ENCODE results near the gene KDM2B. TPM values are rescaled to one million over a fixed set of nuclear protein-coding genes. Genes with fewer than 3 reads are reported as not detected.

Gene KDM2B
- total RNA-seq, 2 donors from 2014 or later, result 14.7 to 24.5 TPM

DNA sequence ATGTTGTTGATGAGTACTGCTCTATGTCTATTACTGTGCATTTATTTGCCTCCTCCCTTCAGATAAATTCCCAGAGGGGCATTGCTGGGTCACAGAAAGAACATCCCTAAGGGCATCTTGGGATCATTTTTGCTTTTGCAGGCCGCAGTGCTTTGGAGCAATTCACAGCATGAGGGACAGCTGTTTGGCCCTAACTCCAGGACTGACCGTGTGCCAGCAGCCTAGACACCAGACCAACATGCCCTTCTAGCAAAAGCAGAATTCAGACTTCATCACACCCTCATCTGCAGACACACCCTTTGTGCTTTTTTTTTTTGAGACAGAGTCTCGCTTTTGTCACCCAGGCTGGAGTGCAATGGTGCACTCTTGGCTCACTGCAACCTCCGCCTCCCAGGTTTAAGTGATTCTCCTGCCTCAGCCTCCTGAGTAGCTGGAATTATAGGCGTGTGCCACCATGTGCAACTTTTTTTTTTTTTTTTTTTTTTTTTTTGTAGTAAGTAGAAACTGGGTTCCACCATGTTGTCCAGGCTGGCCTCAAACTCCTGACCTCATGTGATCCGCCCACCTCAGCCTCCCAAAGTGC is 149.9 kb downstream of the KDM2B start:
- intact Hi-C loops (cut with DNase I), result no loop called here
- peaks cover 15% of the 10 kb centered on the region for H3K36me3 ChIP-seq
- no peak for DNase-seq
- TF ChIP-seq, protein P1, sequence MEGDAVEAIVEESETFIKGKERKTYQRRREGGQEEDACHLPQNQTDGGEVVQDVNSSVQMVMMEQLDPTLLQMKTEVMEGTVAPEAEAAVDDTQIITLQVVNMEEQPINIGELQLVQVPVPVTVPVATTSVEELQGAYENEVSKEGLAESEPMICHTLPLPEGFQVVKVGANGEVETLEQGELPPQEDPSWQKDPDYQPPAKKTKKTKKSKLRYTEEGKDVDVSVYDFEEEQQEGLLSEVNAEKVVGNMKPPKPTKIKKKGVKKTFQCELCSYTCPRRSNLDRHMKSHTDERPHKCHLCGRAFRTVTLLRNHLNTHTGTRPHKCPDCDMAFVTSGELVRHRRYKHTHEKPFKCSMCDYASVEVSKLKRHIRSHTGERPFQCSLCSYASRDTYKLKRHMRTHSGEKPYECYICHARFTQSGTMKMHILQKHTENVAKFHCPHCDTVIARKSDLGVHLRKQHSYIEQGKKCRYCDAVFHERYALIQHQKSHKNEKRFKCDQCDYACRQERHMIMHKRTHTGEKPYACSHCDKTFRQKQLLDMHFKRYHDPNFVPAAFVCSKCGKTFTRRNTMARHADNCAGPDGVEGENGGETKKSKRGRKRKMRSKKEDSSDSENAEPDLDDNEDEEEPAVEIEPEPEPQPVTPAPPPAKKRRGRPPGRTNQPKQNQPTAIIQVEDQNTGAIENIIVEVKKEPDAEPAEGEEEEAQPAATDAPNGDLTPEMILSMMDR (IDR thresholded peaks at IDR 0.05), result no peak
- H3K27me3 ChIP-seq, result no peaks in the 10 kb centered on the region
- no peak overlapping the region for H3K9ac ChIP-seq (ENCODE audit: low read depth in 2 of 2, low read length in 2 of 2)
- no peak overlapping the region for H3K27ac ChIP-seq
- H3K4me3 ChIP-seq, result no peak overlapping the region
- no peaks in the 10 kb centered on the region for H3K9me3 ChIP-seq
- no peaks in the 10 kb centered on the region for H3K4me1 ChIP-seq

DNA sequence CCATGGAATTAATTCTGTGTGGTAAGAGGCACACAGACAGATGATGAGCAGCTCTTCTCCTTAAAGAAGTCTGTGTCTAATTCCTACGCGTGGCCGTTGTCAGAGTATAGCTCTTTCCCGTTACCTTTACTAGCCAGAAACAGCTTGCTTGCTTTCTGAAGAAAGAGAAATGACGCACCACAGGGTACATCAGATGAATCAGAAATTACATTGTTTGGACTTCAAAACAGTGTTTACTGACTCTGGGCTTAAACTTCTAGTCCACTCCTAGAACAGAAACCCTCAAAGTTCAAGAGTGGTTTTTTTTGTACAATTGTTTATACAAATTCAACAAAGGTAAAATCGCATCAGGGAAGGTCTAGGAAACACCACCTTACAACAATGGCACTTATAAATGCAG is 151.9 kb downstream of the KDM2B start:
- Histone ChIP-seq H3K9me3 (no peaks in the 10 kb centered on the region), H3K36me3 (peaks cover 15% of the 10 kb centered on the region), H3K27ac (no peak overlapping the region), H3K4me3 (no peak overlapping the region), H3K27me3 (no peaks in the 10 kb centered on the region), H3K9ac (ENCODE audit: low read depth in 2 of 2, low read length in 2 of 2) (no peak overlapping the region), H3K4me1 (no peaks in the 10 kb centered on the region)
- TF ChIP-seq, protein P1 (IDR thresholded peaks at IDR 0.05), result no peak
- DNase-seq, result no peak
- intact Hi-C loops (cut with DNase I), result no loop called here

DNA sequence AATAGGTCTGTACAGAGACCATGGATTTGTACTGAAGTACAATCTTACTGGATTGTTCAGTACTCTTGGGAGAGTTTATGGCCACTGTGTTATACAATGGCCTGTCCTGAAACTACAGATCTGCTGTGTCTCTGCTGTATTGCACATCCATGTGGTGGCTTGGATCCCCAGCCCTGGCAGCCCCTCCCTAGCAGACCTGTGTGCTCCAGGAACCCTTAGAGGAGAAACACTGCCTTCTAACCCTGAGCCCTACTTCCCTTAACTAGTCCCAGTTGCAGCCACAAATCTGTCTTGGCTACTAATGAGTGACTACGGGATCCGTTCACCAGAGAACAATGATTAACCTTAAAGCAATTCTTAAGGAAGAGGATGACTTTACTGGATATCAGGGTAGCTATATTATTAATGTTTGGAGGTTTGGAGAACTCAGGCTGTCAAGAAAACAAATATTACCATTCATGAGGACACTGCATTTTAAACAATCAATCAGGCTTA is 153.2 kb downstream of the KDM2B start:
- Histone ChIP-seq H3K9ac (ENCODE audit: low read depth in 2 of 2, low read length in 2 of 2) (no peak overlapping the region), H3K36me3 (peaks cover 15% of the 10 kb centered on the region), H3K27me3 (no peaks in the 10 kb centered on the region), H3K4me1 (no peaks in the 10 kb centered on the region), H3K9me3 (no peaks in the 10 kb centered on the region), H3K4me3 (no peak overlapping the region), H3K27ac (no peak overlapping the region)
- intact Hi-C loops (cut with DNase I), result no loop called here
- TF ChIP-seq, protein P1 (IDR thresholded peaks at IDR 0.05), result no peak
- no peak for DNase-seq

DNA sequence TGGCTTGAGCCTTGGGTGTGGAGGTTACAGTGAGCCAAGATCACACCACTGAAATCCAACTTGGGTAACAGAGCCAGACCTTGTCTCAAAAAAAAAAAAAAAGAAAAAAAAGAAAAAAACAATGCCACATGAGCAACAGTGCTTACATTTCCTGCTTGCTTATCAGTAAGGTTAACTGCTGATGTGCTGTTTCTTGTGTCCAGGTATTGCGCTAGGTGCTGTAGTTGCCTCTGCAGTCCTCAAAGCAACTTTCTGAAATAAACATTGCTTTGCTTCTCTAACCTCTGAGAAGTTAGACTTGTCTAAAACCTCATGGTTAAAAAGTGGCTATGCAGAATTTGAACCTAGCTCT is 156.2 kb downstream of the KDM2B start:
- no peak for DNase-seq
- H3K9ac ChIP-seq (ENCODE audit: low read depth in 2 of 2, low read length in 2 of 2), result no peak overlapping the region
- no peak overlapping the region for H3K27ac ChIP-seq
- H3K36me3 ChIP-seq, result peaks cover 11% of the 10 kb centered on the region
- H3K4me3 ChIP-seq, result no peak overlapping the region
- intact Hi-C loops (cut with DNase I), result no loop called here
- TF ChIP-seq, protein P1 (IDR thresholded peaks at IDR 0.05), result no peak
- H3K4me1 ChIP-seq, result no peaks in the 10 kb centered on the region
- no peaks in the 10 kb centered on the region for H3K9me3 ChIP-seq
- no peaks in the 10 kb centered on the region for H3K27me3 ChIP-seq

DNA sequence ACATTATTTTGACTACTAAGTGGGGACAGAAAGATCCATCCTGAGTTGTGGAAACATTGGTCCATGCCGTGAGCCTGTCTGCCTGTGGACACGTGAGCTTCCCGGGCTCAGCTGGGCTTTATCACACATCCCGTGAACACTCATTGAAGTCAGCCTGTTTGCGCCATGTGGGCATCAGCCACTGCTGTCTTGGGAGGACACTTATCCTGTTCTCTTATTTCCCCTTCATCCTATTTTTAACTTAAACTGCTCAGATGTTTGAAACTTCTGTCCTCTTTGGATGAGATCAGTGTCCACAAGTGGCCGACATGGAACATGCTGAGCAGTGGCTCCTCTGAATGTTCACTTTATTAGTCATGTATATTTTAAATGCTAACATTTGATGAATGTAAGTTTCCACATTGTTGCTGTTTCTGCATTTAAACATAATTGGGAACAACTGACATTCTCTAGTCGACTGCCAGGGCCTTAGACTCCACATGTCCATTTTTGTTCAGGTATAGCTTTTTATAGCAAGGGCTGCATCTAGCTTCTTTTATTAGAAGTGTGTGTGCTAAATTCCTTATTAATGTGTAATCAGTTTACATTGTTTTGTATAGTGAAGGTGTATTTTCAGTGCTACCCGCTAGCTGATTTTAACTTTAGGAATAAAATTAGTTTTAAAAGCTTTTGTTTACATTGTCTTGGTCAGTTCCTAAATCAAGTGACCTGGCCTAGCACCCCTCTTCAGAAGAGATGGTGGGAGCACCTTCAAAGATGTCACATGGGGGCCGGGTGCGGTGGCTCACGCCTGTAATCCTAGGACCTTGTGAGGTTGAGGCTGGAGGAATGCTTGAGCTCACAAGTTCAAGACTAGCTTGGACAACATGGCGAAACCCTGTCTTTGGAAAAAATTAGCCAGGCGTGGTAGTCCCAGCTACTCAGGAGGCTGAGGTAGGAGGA is 156.9 kb downstream of the KDM2B start:
- H3K4me3 ChIP-seq, result no peak overlapping the region
- peaks cover 11% of the 10 kb centered on the region for H3K36me3 ChIP-seq
- intact Hi-C loops (cut with DNase I), result no loop called here
- no peaks in the 10 kb centered on the region for H3K27me3 ChIP-seq
- H3K9me3 ChIP-seq, result no peaks in the 10 kb centered on the region
- DNase-seq, result no peak
- TF ChIP-seq, protein P1 (IDR thresholded peaks at IDR 0.05), result no peak
- H3K9ac ChIP-seq (ENCODE audit: low read depth in 2 of 2, low read length in 2 of 2), result no peak overlapping the region
- no peak overlapping the region for H3K27ac ChIP-seq
- H3K4me1 ChIP-seq, result no peaks in the 10 kb centered on the region
